HepG2 (cell line): Measurements from ENCODE around the gene CDK7. TPM values are rescaled to one million over a fixed set of nuclear protein-coding genes. Genes with fewer than 3 reads are reported as not detected.

Experiments
- AGO1 ChIP-seq: fragments of 200-400 bp; formaldehyde crosslinking; IDR thresholded peaks from 2 replicates; pipeline ENCODE4 v1.6.1; 2017; ENCODE audit warnings: mild to moderate bottlenecking, low read depth, low read length, moderate library complexity; ENCODE audit not compliant: poor library complexity, severe bottlenecking
- AHDC1 ChIP-seq: sonication (generic); formaldehyde crosslinking; IDR thresholded peaks from 2 replicates; pipeline ENCODE4 v1.5.1; 2020; ENCODE audit warnings: mild to moderate bottlenecking, missing genetic modification reagents, borderline replicate concordance
- ATAD3A ChIP-seq: sonication (generic); formaldehyde crosslinking; IDR thresholded peaks from 2 replicates; pipeline ENCODE4 v1.4.0; 2020; ENCODE audit warnings: missing genetic modification reagents
- DDIT3 ChIP-seq: sonication (generic); formaldehyde crosslinking; IDR thresholded peaks from 2 replicates; pipeline ENCODE4 v1.4.0; 2020; ENCODE audit warnings: mild to moderate bottlenecking, missing genetic modification reagents
- DMTF1 ChIP-seq: sonication (generic); formaldehyde crosslinking; IDR thresholded peaks from 2 replicates; pipeline ENCODE4 v1.4.0; 2020; ENCODE audit warnings: mild to moderate bottlenecking, missing genetic modification reagents
- DNMT3B ChIP-seq: conservative IDR thresholded peaks from 2 replicates; pipeline ENCODE4 v1.6.1; 2016; ENCODE audit warnings: missing biosample characterization, control low read depth
- MAFK ChIP-seq, 2 experiments: IDR thresholded peaks in 1 of 2; conservative IDR thresholded peaks in 1 of 2; 2 replicates each; pipeline ENCODE4 v1.6.1; 2011; ENCODE audit warnings: improper control_type of control experiment in 2 of 2, low read length in 2 of 2
- MYNN ChIP-seq: sonication (generic); formaldehyde crosslinking; IDR thresholded peaks from 2 replicates; pipeline ENCODE4 v1.4.0; 2020; ENCODE audit warnings: mild to moderate bottlenecking, low read depth, missing genetic modification reagents
- PHF20 ChIP-seq: sonication (generic); formaldehyde crosslinking; IDR thresholded peaks from 2 replicates; pipeline ENCODE4 v1.5.0; 2020; ENCODE audit warnings: mild to moderate bottlenecking, missing genetic modification reagents
- SETDB1 ChIP-seq: sonication (generic); formaldehyde crosslinking; IDR thresholded peaks from 2 replicates; pipeline ENCODE4 v1.5.1; 2020; ENCODE audit warnings: missing genetic modification reagents, mild to moderate bottlenecking, borderline replicate concordance
- TBL1XR1 ChIP-seq: fragments of 150-350 bp; IDR thresholded peaks from 2 replicates; pipeline ENCODE4 v1.6.1; 2014; ENCODE audit warnings: borderline replicate concordance, low read length; ENCODE audit not compliant: partially characterized antibody
- XBP1 ChIP-seq: sonication (generic); formaldehyde crosslinking; IDR thresholded peaks from 2 replicates; pipeline ENCODE4 v1.5.0; 2020; ENCODE audit warnings: missing genetic modification reagents
- ZKSCAN1 ChIP-seq: fragments of 150-350 bp; IDR thresholded peaks from 2 replicates; pipeline ENCODE4 v1.6.1; 2014; ENCODE audit warnings: low read length
- ZNF253 ChIP-seq: sonication (generic); formaldehyde crosslinking; IDR thresholded peaks from 2 replicates; pipeline ENCODE4 v1.8.0; 2022; ENCODE audit warnings: mild to moderate bottlenecking, missing genetic modification reagents, borderline replicate concordance
- ZNF570 ChIP-seq: sonication (generic); formaldehyde crosslinking; IDR thresholded peaks from 2 replicates; pipeline ENCODE4 v1.4.0; 2020; ENCODE audit warnings: mild to moderate bottlenecking, missing genetic modification reagents, borderline replicate concordance
- ZNF691 ChIP-seq: sonication (generic); formaldehyde crosslinking; IDR thresholded peaks from 2 replicates; pipeline ENCODE4 v1.4.0; 2020; ENCODE audit warnings: missing genetic modification reagents, low read depth, mild to moderate bottlenecking, borderline replicate concordance
- ZNF766 ChIP-seq: sonication (generic); formaldehyde crosslinking; IDR thresholded peaks from 2 replicates; pipeline ENCODE4 v1.5.0; 2020; ENCODE audit warnings: missing genetic modification reagents, borderline replicate concordance
- polyA plus RNA-seq, 8 experiments: library from polyadenylated mRNA; depleted of rRNA in 3 of 8; stranded (reverse) in 7 of 8; unstranded in 1 of 8; fragments of >200 nt; fragmentation: Illumina TruSeq in 4 of 8; extraction: Trizol in 4 of 8; gene quantifications; 2 replicates each; pipeline versions ENCODE4 v1.2.1 to v1.2.3, GENCODE V29; 2011 to 2016; ENCODE audit warnings: low read depth in 4 of 8, missing spikeins in 1 of 8, mixed read lengths in 1 of 8; ENCODE audit not compliant: insufficient read depth in 1 of 8
- total RNA-seq, 5 experiments: library from RNA; depleted of rRNA; stranded (reverse); fragments of >200 nt; fragmentation: Illumina TruSeq; extraction: Trizol; gene quantifications; 2 replicates each; pipeline ENCODE4 v1.2.3, GENCODE V29; 2016; ENCODE audit warnings: low read depth in 1 of 5

Gene CDK7
- total and polyA plus RNA-seq, 2 of the 13 experiments (the other 11 are each of a cell fraction or from before 2014, with no cell fraction given) = 41.2 to 54.9 TPM

- TF ChIP-seq ZNF570 (CRISPR knock-in tag) (no peak), AGO1 (peak; percentile 64), DMTF1 (CRISPR knock-in tag) (peak; percentile 48; the same call in 1 of the 2 replicates), ZNF253 (CRISPR knock-in tag) (peak; percentile 56; the same call in 1 of the 2 replicates), MYNN (CRISPR knock-in tag) (peak; percentile 62; the same call in 1 of the 2 replicates), TBL1XR1 (no peak), PHF20 (CRISPR knock-in tag) (peak; percentile 83), DNMT3B (CRISPR knock-in tag) (no peak; the same call in 1 of the 2 replicates), ZNF691 (CRISPR knock-in tag) (no peak), ZNF766 (CRISPR knock-in tag) (peak; percentile 53; the same call in 1 of the 2 replicates), DDIT3 (no peak), ATAD3A (CRISPR knock-in tag) (0 out of 2 replicates have a peak, but pooled peaks have one; percentile 73), MAFK (conservative IDR thresholded peaks at IDR 0.05 in 1 of 2, IDR thresholded peaks at IDR 0.05 in 1 of 2; ENCODE audit: low read length in 2 of 2) (no peak), SETDB1 (no peak), XBP1 (CRISPR knock-in tag) (no peak), ZKSCAN1 (no peak), AHDC1 (CRISPR knock-in tag) (peak; percentile 52; the same call in 1 of the 2 replicates)
Measured at GRCh38 chr5:69217548-69218526, 16.8 kb upstream of the CDK7 start (continued).
